H7 (cell line): ENCODE results near the gene GAB2. TPM values are rescaled to one million over a fixed set of nuclear protein-coding genes. Genes with fewer than 3 reads are reported as not detected.
"Not testable (repeated sequence)": the region's sequence is repeated elsewhere in the genome, so short reads cannot be mapped to it uniquely, and the experiment has no call there.

Source experiments
- DNase-seq: peaks from one replicate; pipeline ENCODE4 v3.0.0; 2012
- H3K27me3 ChIP-seq: 2 replicates; pipeline ENCODE4 v1.6.0; 2011; ENCODE audit warnings: mild to moderate bottlenecking, low read length; ENCODE audit not compliant: control insufficient read depth, insufficient read depth
- H3K36me3 ChIP-seq: replicated peaks from 2 replicates; pipeline ENCODE4 v1.5.1; 2011; ENCODE audit warnings: low read length; ENCODE audit not compliant: control insufficient read depth, insufficient read depth
- H3K4me3 ChIP-seq: 2 replicates; pipeline ENCODE4 v1.5.1; 2011; ENCODE audit warnings: low read depth, mild to moderate bottlenecking, control low read depth, low read length, moderate library complexity; ENCODE audit not compliant: insufficient read depth
- total RNA-seq: library from RNA; depleted of rRNA; stranded (reverse); fragments of >200 nt; shearing (Covaris generic); gene quantifications from 2 replicates; pipeline ENCODE4 v1.2.3, GENCODE V29; 2014; rRNA removed

GAB2 gene, protein sequence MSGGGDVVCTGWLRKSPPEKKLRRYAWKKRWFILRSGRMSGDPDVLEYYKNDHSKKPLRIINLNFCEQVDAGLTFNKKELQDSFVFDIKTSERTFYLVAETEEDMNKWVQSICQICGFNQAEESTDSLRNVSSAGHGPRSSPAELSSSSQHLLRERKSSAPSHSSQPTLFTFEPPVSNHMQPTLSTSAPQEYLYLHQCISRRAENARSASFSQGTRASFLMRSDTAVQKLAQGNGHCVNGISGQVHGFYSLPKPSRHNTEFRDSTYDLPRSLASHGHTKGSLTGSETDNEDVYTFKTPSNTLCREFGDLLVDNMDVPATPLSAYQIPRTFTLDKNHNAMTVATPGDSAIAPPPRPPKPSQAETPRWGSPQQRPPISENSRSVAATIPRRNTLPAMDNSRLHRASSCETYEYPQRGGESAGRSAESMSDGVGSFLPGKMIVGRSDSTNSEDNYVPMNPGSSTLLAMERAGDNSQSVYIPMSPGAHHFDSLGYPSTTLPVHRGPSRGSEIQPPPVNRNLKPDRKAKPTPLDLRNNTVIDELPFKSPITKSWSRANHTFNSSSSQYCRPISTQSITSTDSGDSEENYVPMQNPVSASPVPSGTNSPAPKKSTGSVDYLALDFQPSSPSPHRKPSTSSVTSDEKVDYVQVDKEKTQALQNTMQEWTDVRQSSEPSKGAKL
- total RNA-seq, result 7.6 and 9.6 TPM in 2 replicates

DNA sequence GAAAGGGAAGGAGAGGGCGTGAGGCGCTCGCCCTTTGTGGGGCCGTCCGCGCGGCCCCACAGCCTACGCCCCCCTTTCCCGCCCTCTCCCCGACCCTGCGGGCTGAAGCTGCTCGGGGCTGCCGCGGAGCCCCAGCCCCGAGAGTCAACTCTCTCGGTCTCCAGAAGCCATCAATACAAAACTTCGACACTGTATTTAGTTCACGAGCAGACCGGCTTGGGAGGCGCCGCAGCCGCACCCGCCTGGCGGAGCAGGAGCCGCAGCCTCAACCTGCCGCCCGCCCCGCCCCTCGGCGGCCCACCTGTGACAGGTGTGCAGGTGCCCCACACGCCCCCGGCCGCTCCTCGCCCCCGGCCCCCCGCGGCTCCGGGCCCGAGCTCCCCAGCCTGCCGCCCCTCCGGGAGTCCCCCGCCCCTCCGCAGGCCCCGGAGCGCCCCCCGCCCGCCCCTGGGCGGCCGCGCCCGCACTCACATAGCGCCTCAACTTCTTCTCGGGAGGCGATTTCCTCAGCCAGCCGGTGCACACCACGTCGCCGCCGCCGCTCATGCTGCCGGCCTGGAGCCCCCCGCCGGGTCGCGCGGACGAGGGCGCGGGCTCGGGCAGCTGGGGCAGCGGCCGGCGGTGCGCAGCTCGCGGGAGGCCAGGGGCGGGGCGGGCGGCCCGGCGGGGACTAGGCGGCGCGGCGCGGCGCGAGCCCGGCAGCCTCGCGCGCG lies at the start of gene GAB2:
Gene GAB2, minus strand, starts transcription at position 646 of the 713 bp plus-strand sequence. Its CDS starts 100 bp downstream, at position 546.
- H3K4me3 ChIP-seq, result peak within 1 kb of the TSS; percentile 78
- DNase-seq, result peak; percentile 78
- H3K27me3 ChIP-seq, result peaks cover 16% of the 10 kb centered on the region
- no peaks in the 10 kb centered on the region for H3K36me3 ChIP-seq

DNA sequence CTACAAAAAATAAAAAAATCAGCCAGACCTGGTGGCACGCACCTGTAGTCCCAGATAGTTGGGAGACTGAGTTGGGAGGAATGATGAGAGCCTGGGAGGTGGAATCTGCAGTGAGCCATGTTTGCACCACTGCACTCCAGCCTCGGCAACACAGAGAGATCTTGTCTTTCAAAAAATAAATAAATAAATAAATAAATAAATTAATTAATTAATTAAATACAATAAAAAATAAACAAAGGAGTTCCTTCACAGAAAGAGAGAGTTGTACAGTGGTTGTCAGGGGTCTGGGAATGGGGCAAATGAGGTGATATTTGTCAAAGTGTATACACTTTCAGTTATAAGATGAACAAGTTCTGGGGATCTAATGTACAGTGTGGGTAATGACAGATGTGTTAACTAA lies 49.8 kb upstream of the GAB2 start:
- Histone ChIP-seq H3K27me3 (no peaks in the 10 kb centered on the region), H3K36me3 (peaks cover 3% of the 10 kb centered on the region), H3K4me3 (no peak overlapping the region)
- DNase-seq, result no peak

GRCh38 chr11:78465169-78465942 lies 47.7 kb upstream of the GAB2 start:
- no peak overlapping the region for H3K4me3 ChIP-seq
- peaks cover 3% of the 10 kb centered on the region for H3K36me3 ChIP-seq
- DNase-seq, result no peak
- no peaks in the 10 kb centered on the region for H3K27me3 ChIP-seq

DNA sequence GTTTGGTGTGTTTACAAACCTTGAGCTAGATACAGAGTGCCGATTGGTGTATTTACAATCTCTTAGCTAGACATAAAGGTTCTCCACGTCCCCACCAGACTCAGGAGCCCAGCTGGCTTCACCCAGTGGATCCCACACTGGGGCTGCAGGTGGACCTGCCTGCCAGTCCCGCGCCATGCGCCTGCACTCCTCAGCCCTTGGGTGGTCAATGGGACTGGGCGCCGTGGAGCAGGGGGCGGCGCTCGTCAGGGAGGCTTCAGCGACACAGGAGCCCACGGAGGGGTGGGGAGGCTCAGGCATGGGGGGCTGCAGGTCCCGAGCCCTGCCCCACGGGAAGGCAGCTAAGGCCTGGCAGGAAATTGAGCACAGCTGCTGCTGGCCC lies 47.2 kb upstream of the GAB2 start:
- not testable (repeated sequence) for H3K4me3 ChIP-seq, H3K27me3 ChIP-seq, H3K36me3 ChIP-seq, DNase-seq

GRCh38 chr11:78460471-78460870 lies 42.9 kb upstream of the GAB2 start:
- no peak for DNase-seq

GRCh38 chr11:78459738-78460137 lies 42.1 kb upstream of the GAB2 start:
- H3K27me3 ChIP-seq, result no peaks in the 10 kb centered on the region
- no peak overlapping the region for H3K4me3 ChIP-seq
- peaks cover 1% of the 10 kb centered on the region for H3K36me3 ChIP-seq
- DNase-seq, result no peak

More at GRCh38 chr11:78460471-78460870, 42.9 kb upstream of the GAB2 start:
- Histone ChIP-seq H3K4me3 (no peak overlapping the region), H3K36me3 (peaks cover 1% of the 10 kb centered on the region), H3K27me3 (no peaks in the 10 kb centered on the region)

DNA sequence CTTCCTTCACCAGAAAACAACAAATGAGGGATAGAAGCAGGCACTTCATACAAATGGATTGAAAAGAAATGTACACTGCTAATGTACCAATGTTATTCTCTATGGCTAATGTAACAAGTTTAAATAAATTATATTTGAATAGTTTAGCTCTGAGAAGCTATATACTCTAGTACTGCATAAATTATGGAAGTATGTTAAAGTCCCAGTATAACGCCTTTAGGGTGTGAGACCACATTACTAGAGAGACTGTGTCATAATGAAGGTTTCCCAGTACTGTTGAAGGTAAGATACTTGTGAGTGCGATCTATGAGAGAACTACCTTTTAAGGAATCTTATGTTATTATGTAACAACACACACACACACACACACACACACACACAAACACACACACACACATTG lies 39.8 kb upstream of the GAB2 start:
- Histone ChIP-seq H3K4me3 (no peak overlapping the region), H3K36me3 (no peaks in the 10 kb centered on the region; the same call in 1 of the 2 replicates), H3K27me3 (no peaks in the 10 kb centered on the region)
- no peak for DNase-seq

DNA sequence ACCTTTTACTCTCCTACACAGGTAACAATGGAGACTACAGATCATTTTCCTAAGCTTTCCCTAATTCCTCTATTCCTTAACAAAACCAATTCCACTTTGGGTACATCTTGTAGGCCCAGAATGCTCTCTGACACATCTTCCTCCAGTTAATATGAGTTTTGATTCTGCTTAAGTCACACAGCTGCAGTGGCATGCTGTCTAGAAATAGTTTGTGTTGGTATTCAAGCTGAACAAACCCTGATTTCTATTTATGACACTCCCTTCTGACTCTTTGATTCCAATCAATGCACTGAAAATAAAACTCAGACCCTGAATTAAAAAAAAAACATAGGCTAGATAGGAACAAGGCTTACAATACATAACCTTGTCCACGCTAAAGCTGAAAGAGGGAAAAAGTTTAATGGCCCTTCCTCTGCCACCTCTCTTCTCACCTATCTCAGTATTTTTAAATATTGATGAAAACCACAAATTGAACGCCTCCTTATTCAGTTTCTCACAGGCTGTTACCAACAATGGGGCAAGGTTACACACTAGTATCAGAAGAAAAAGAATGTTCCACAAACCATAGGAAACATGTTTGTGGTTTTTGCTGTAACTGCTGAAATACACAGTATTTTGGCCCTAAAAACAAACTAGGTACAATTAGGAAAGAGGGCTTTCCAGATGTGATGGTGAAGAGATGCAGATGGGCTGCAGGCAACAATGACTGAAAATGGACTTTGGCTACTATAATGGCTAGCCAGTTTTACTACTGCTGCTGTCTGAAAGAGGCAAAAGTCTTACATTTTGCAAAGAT lies 35.7 kb upstream of the GAB2 start:
- no peak overlapping the region for H3K4me3 ChIP-seq
- no peaks in the 10 kb centered on the region for H3K27me3 ChIP-seq
- no peak for DNase-seq
- H3K36me3 ChIP-seq, result no peaks in the 10 kb centered on the region; the same call in none of the 2 replicates

- Histone ChIP-seq H3K4me3 (no peak overlapping the region), H3K27me3 (no peaks in the 10 kb centered on the region)
- no peak for DNase-seq
Measured at GRCh38 chr11:78451371-78452150, 33.9 kb upstream of the GAB2 start.

DNA sequence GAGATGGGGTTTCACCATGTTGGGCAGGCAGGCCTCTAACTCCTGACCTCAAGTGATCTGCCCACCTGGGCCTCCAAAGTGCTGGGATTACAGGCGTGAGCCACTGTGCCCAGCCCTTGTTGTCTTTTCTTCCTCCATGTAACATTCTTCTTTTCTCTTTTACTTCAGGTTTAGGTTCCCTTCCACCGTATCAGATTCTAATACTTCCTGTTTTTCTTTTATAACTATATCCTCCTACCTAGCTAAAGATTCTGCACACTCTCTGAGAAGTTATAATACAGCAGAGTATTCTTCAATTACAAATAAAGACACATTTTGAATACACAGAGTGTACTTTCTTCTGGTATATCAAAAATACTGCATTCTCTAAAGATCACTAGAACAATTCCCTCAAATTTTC lies 33.2 kb upstream of the GAB2 start:
- Histone ChIP-seq H3K36me3 (no peaks in the 10 kb centered on the region; the same call in none of the 2 replicates), H3K27me3 (no peaks in the 10 kb centered on the region), H3K4me3 (no peak overlapping the region)
- no peak for DNase-seq

More at GRCh38 chr11:78451371-78452150, 33.9 kb upstream of the GAB2 start:
- H3K36me3 ChIP-seq, result no peaks in the 10 kb centered on the region; the same call in none of the 2 replicates

GRCh38 chr11:78449866-78450265 lies 32.2 kb upstream of the GAB2 start:
- DNase-seq, result no peak
- Histone ChIP-seq H3K4me3 (no peak overlapping the region), H3K27me3 (no peaks in the 10 kb centered on the region), H3K36me3 (no peaks in the 10 kb centered on the region; the same call in none of the 2 replicates)

- no peaks in the 10 kb centered on the region; the same call in none of the 2 replicates for H3K36me3 ChIP-seq
- no peak for DNase-seq
- no peaks in the 10 kb centered on the region for H3K27me3 ChIP-seq
- no peak overlapping the region for H3K4me3 ChIP-seq
Measured at GRCh38 chr11:78446210-78446609, 28.6 kb upstream of the GAB2 start.

- Histone ChIP-seq H3K36me3 (no peaks in the 10 kb centered on the region; the same call in none of the 2 replicates), H3K4me3 (no peak overlapping the region), H3K27me3 (no peaks in the 10 kb centered on the region)
- DNase-seq, result no peak
Measured at GRCh38 chr11:78444726-78445125, 27.1 kb upstream of the GAB2 start.
